ENCODE measurements around the gene IFT43. TPM values are rescaled to one million over a fixed set of nuclear protein-coding genes. Genes with fewer than 3 reads are reported as not detected.
A peak's percentile ranks its signal among the peaks of the same experiment; 100 is the strongest.

Gene IFT43
- total and polyA plus RNA-seq, 5 experiments from 2014 or later = 13.6 to 27.1 (median 15.6) TPM

GRCh38 chr14:76090616-76091391 is 105.2 kb downstream of the IFT43 start:
- peaks cover 0 to 3% (median 0%) of the 10 kb centered on the region in 4 donors for H3K4me1 Mint-ChIP-seq
- peaks cover 0 to 9% (median 0%) of the 10 kb centered on the region in 5 donors for H3K27me3 Mint-ChIP-seq
- no peak for ATAC-seq
- POLR2A ChIA-PET = no interaction called here
- H3K27ac Mint-ChIP-seq = no peak overlapping the region
- H3K4me3 Mint-ChIP-seq = no peak overlapping the region
- no peaks in the 10 kb centered on the region for H3K36me3 Mint-ChIP-seq
- H3K9me3 Mint-ChIP-seq = no peaks in the 10 kb centered on the region
- DNase-seq = no peak

- no peaks in the 10 kb centered on the region for H3K36me3 Mint-ChIP-seq
- DNase-seq (no peak), ATAC-seq (no peak)
- no peaks in the 10 kb centered on the region for H3K4me1 Mint-ChIP-seq
- H3K27ac Mint-ChIP-seq = no peak overlapping the region
- H3K9me3 Mint-ChIP-seq = no peaks in the 10 kb centered on the region
- peaks cover 0 to 9% (median 0%) of the 10 kb centered on the region in 5 donors for H3K27me3 Mint-ChIP-seq
- H3K4me3 Mint-ChIP-seq = no peak overlapping the region
- POLR2A ChIA-PET = no interaction called here
These were observed 107.5 kb downstream of the IFT43 start for GRCh38 chr14:76093077-76093476.

- Mint-ChIP-seq H3K36me3 (no peaks in the 10 kb centered on the region), H3K4me1 (no peaks in the 10 kb centered on the region), H3K27ac (peak overlapping the region in 1 of 10 donors; percentile 75), H3K27me3 (peaks cover 0 to 16% (median 9%) of the 10 kb centered on the region in 5 donors), H3K4me3 (no peak overlapping the region), H3K9me3 (peaks cover 0 to 1% (median 0%) of the 10 kb centered on the region in 9 donors)
- DNase-seq (no peak), ATAC-seq (no peak)
- POLR2A ChIA-PET = no interaction called here
These were observed 110.7 kb downstream of the IFT43 start for GRCh38 chr14:76096257-76096656.

GRCh38 chr14:76097547-76097946 is 112.0 kb downstream of the IFT43 start:
- Mint-ChIP-seq H3K27me3 (peaks cover 2 to 21% (median 12%) of the 10 kb centered on the region in 5 donors), H3K36me3 (no peaks in the 10 kb centered on the region), H3K9me3 (peaks cover 0 to 4% (median 0%) of the 10 kb centered on the region in 9 donors), H3K4me1 (no peaks in the 10 kb centered on the region), H3K4me3 (no peak overlapping the region), H3K27ac (no peak overlapping the region)
- no peak for ATAC-seq
- no peak for DNase-seq
- POLR2A ChIA-PET = no interaction called here

- POLR2A ChIA-PET = no interaction called here
- Mint-ChIP-seq H3K27me3 (peaks cover 2 to 23% (median 12%) of the 10 kb centered on the region in 5 donors), H3K4me3 (no peak overlapping the region), H3K36me3 (no peaks in the 10 kb centered on the region), H3K9me3 (peaks cover 0 to 4% (median 0%) of the 10 kb centered on the region in 9 donors), H3K27ac (no peak overlapping the region), H3K4me1 (no peaks in the 10 kb centered on the region)
- no peak for DNase-seq
- ATAC-seq = no peak
These were observed 112.5 kb downstream of the IFT43 start for GRCh38 chr14:76098047-76098446.

GRCh38 chr14:76098916-76099675 is 113.5 kb downstream of the IFT43 start:
- Mint-ChIP-seq H3K27ac (no peak overlapping the region), H3K4me3 (no peak overlapping the region), H3K27me3 (peaks cover 2 to 29% (median 14%) of the 10 kb centered on the region in 5 donors), H3K9me3 (peaks cover 0 to 4% (median 0%) of the 10 kb centered on the region in 9 donors), H3K4me1 (no peaks in the 10 kb centered on the region), H3K36me3 (no peaks in the 10 kb centered on the region)
- DNase-seq = no peak
- no peak for ATAC-seq
- POLR2A ChIA-PET = no interaction called here

GRCh38 chr14:76100236-76100635 is 114.7 kb downstream of the IFT43 start:
- peaks cover 0 to 4% (median 0%) of the 10 kb centered on the region in 9 donors for H3K9me3 Mint-ChIP-seq
- peaks cover 2 to 31% (median 20%) of the 10 kb centered on the region in 5 donors for H3K27me3 Mint-ChIP-seq
- H3K27ac Mint-ChIP-seq = no peak overlapping the region
- no peaks in the 10 kb centered on the region for H3K36me3 Mint-ChIP-seq
- no peak for DNase-seq
- H3K4me3 Mint-ChIP-seq = no peak overlapping the region
- POLR2A ChIA-PET = interaction anchor here (0.5 kb wide), 1 partner anchor 488 kb away, joined by 3 read pairs; no protein-coding TSS in a partner anchor
- no peak for ATAC-seq
- H3K4me1 Mint-ChIP-seq = no peaks in the 10 kb centered on the region

- H3K9me3 Mint-ChIP-seq = peaks cover 0 to 4% (median 0%) of the 10 kb centered on the region in 9 donors
- no peak overlapping the region for H3K27ac Mint-ChIP-seq
- no peaks in the 10 kb centered on the region for H3K4me1 Mint-ChIP-seq
- ATAC-seq = no peak
- H3K27me3 Mint-ChIP-seq = peaks cover 8 to 43% (median 23%) of the 10 kb centered on the region in 5 donors
- H3K4me3 Mint-ChIP-seq = no peak overlapping the region
- POLR2A ChIA-PET = no interaction called here
- H3K36me3 Mint-ChIP-seq = no peaks in the 10 kb centered on the region
- no peak for DNase-seq
These were observed 116.1 kb downstream of the IFT43 start for GRCh38 chr14:76101391-76102379.

GRCh38 chr14:76104802-76105355 is 119.3 kb downstream of the IFT43 start:
- no peak overlapping the region for H3K27ac Mint-ChIP-seq

GRCh38 chr14:76106188-76106587 is 120.6 kb downstream of the IFT43 start:
- peaks cover 0 to 8% (median 0%) of the 10 kb centered on the region in 3 donors for H3K36me3 Mint-ChIP-seq
- H3K9me3 Mint-ChIP-seq = peaks cover 0 to 14% (median 7%) of the 10 kb centered on the region in 9 donors
- DNase-seq (no peak), ATAC-seq (no peak)
- no peak overlapping the region for H3K4me3 Mint-ChIP-seq
- POLR2A ChIA-PET = no interaction called here
- H3K4me1 Mint-ChIP-seq = no peaks in the 10 kb centered on the region
- H3K27me3 Mint-ChIP-seq = peaks cover 12 to 49% (median 21%) of the 10 kb centered on the region in 5 donors
- H3K27ac Mint-ChIP-seq = no peak overlapping the region

More at GRCh38 chr14:76104802-76105355, 119.3 kb downstream of the IFT43 start:
- no peaks in the 10 kb centered on the region for H3K4me1 Mint-ChIP-seq
- ATAC-seq = no peak
- POLR2A ChIA-PET = no interaction called here
- H3K27me3 Mint-ChIP-seq = peaks cover 12 to 54% (median 25%) of the 10 kb centered on the region in 5 donors
- H3K9me3 Mint-ChIP-seq = peaks cover 0 to 14% (median 7%) of the 10 kb centered on the region in 9 donors
- peaks cover 0 to 8% (median 0%) of the 10 kb centered on the region in 3 donors for H3K36me3 Mint-ChIP-seq
- DNase-seq = no peak
- H3K4me3 Mint-ChIP-seq = no peak overlapping the region

GRCh38 chr14:76109087-76109880 is 123.7 kb downstream of the IFT43 start:
- peaks cover 0 to 8% (median 0%) of the 10 kb centered on the region in 3 donors for H3K36me3 Mint-ChIP-seq
- ATAC-seq (no peak), DNase-seq (no peak)
- no peaks in the 10 kb centered on the region for H3K4me1 Mint-ChIP-seq
- peaks cover 0 to 14% (median 7%) of the 10 kb centered on the region in 9 donors for H3K9me3 Mint-ChIP-seq
- H3K27me3 Mint-ChIP-seq = peaks cover 13 to 48% (median 22%) of the 10 kb centered on the region in 5 donors
- POLR2A ChIA-PET = no interaction called here
- H3K4me3 Mint-ChIP-seq = no peak overlapping the region
- H3K27ac Mint-ChIP-seq = peak overlapping the region in 1 of 10 donors; percentile 37

All from naive thymus-derived CD8-positive, alpha-beta T cell (primary cell).